GM12864 (cell line): ENCODE data around the gene RNF213.
"Not testable (repeated sequence)": the region's sequence is repeated elsewhere in the genome, so short reads cannot be mapped to it uniquely, and the experiment has no call there.

ENCODE experiments used
- DNase-seq: peaks from one replicate; pipeline ENCODE4 v3.0.0-alpha.2; 2011; ENCODE audit warnings: low read depth
- H3K4me3 ChIP-seq: 2 replicates; pipeline ENCODE4 v1.5.1; 2011; ENCODE audit warnings: mild to moderate bottlenecking, low read depth, low read length, control low read depth
- TF ChIP-seq, protein P1 (sequence below): IDR thresholded peaks from 2 replicates; pipeline ENCODE4 v1.5.1; 2011; ENCODE audit warnings: low read depth, mild to moderate bottlenecking, moderate library complexity, low read length, control low read depth, inconsistent platforms; ENCODE audit errors: missing control alignments

The RNF213 gene

DNA sequence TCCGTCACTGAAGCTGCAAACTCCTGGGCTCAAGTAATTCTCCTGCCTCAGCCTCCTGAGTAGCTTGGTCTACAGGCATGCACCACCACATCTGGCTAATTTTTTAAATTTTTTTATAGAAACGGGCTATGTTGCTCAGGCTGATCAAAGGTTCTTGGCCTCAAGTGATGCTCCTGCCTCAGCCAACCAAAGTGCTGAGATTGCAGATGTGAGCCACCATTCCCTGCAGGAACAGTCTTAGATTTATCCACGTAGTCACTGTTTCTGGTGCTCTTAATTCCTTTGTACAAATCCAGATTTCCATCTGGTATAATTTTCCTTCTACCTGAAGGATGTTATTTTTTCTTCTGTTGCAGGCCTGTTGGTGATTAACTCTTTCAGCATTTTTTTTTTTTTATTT, 27.4 kb upstream of the RNF213 start:
- TF ChIP-seq, protein P1, sequence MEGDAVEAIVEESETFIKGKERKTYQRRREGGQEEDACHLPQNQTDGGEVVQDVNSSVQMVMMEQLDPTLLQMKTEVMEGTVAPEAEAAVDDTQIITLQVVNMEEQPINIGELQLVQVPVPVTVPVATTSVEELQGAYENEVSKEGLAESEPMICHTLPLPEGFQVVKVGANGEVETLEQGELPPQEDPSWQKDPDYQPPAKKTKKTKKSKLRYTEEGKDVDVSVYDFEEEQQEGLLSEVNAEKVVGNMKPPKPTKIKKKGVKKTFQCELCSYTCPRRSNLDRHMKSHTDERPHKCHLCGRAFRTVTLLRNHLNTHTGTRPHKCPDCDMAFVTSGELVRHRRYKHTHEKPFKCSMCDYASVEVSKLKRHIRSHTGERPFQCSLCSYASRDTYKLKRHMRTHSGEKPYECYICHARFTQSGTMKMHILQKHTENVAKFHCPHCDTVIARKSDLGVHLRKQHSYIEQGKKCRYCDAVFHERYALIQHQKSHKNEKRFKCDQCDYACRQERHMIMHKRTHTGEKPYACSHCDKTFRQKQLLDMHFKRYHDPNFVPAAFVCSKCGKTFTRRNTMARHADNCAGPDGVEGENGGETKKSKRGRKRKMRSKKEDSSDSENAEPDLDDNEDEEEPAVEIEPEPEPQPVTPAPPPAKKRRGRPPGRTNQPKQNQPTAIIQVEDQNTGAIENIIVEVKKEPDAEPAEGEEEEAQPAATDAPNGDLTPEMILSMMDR = no peak
- DNase-seq = no peak
- no peak overlapping the region for H3K4me3 ChIP-seq

DNA sequence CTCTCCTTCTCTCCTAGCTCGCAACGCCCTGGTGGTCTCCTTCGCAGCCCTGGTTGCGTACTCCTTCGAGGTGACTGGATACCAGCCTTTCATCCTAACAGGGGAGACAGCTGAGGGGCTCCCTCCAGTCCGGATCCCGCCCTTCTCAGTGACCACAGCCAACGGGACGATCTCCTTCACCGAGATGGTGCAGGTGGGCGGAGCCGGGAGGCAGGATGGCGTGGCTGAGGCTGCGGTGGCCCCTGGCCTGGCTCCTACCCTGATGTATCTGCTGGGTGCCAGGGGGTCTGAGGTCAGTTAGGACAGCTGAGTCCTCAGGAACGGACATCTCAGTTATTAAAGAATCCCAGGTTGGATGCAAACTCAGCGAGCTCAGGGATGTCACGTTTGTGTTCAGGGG, 23.7 kb upstream of the RNF213 start:
- no peak overlapping the region for H3K4me3 ChIP-seq
- TF ChIP-seq, protein P1 = no peak
- DNase-seq = no peak

DNA sequence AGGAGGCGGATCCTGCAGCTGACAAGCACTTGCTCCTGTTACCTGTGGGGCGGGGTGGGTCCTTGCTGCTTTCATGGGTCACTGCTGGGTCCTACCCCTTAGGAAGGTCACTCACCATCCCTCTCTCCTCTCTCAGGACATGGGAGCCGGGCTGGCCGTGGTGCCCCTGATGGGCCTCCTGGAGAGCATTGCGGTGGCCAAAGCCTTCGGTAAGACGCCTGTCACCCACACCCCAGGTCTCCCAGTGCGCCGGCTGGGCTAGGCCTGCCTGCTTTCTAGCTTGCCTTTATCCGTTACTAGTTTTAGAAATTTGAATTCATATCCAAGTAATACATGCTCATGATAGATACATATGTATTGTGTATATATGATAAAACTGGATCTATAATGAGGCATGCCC, 23.3 kb upstream of the RNF213 start:
- TF ChIP-seq, protein P1 = no peak
- no peak for DNase-seq
- H3K4me3 ChIP-seq = no peak overlapping the region

DNA sequence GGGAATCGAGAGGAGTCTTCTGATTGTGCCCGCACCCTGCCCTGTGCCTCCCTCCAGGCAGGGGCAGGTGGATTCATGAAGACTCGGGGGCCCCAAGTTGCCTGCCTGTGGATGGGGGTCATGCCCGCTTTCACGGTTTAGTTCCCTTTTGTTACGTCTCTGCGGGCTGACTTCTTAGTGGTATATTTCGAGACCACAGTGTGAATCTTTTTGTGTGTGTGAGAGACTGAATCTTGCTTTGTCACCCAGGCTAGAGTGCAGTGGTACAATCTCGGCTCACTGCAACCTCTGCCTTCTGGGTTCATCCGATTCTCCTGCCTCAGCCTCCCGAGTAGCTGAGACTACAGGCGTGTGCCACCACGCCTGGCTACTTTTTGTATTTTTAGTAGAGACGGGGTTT, 18.1 kb upstream of the RNF213 start:
- DNase-seq = no peak
- TF ChIP-seq, protein P1 = no peak
- H3K4me3 ChIP-seq = no peak overlapping the region

DNA sequence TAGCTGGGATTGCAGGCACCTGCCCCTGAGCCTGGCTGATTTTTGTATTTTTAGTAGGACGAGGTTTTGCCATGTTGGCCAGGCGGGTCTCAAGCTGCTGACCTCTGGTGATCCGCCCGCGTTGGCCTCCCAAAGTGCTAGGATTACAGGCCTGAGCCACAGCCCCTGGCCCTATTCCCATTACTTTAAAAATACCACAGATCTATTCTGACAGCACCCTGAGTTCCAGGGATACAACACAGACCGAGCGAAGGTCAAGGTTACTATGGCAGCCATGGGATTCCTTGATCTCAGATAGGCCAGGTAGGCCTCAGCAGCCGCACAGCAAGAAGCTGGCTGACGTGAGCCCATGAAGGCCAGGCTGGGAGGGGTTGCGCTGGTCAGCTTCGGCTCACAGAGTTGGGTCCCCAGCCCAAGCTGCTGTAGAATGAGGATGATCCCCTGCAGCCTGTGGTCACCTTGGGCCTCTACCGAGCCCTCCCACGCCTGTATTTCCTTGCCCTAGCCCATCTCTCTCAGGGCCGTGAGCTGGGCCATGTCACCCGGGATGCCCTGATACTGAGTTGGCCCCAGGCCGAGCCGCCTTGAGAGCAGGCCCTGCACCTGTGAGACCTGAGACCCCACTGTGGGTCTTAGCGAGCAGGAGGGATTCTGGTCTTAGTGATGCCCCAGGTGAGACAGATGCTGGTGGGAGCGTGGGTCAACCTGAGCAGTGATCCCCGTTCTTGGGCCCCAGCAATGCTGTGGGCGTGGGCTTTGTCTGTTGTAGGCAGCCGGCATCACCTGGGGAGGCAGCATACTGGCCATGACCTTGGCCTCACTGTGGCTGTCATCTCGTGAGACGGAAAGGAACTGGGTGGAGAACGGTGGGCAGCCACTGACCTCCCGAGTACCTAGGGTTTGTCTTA, 16.9 kb upstream of the RNF213 start:
- TF ChIP-seq, protein P1 = no peak
- H3K4me3 ChIP-seq = no peak overlapping the region

DNA sequence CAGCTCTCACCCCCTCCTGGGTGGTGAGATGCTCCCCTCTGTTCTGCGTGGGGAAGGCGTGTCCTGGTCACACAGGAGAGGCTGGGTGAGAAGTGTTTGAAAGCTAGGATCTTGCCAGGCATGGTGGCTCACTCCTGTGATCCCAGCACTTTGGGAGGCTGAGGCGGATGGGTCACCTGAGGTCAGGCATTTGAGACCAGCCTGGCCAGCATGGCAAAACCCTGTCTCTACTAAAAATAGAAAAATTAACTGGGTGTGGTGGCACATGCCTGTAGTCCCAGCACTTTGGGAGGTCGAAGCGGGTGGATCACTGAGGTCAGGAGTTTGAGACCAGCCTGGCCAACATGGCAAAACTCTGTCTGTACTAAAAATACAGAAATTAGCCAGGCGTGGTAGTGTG, 16.2 kb upstream of the RNF213 start:
- H3K4me3 ChIP-seq, DNase-seq: not testable (repeated sequence)

More for the DNA sequence above, 16.9 kb upstream of the RNF213 start:
- no peak for DNase-seq

DNA sequence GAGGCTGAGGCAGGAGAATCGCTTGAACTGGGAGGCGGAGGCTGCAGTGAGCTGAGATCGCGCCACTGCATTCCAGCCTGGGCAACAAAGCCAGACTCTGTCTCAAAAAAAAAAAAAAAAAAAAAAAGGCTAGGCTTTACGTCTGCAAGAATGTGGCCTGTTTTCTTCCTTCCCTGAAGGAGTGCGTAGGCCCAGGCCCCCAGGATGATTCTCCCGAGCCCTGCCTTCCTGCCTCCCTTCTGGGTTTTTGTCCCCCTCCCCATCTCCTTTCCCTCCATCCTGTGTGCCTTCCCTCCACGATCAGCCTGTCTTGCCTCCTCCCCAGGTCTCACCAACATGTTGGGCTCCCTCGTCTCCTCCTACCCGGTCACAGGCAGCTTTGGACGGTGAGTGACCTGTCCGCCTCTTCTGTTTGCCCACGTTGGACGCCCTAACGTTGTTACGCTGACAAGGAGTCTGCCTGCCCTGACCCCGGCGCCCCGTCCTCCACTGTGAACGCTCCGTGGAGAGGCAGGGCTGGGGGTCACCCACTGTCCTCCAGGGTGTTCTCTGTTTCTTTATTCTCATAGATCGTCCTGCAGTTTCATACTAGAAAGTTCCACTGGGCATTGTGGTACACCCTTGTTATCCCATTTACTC, 15.7 kb upstream of the RNF213 start:
- H3K4me3 ChIP-seq = no peak overlapping the region
- TF ChIP-seq, protein P1 = no peak
- no peak for DNase-seq
